IPS DF 6.9 (cell line): ENCODE data around the gene ZNF485.

ENCODE experiments used
- DNase-seq: peaks from one replicate; pipeline ENCODE4 v3.0.0-alpha.2; 2013; ENCODE audit warnings: low read depth, low spot score
- H3K27ac ChIP-seq: one replicate; pipeline ENCODE4 v1.5.1; 2013; ENCODE audit warnings: low read length, control low read depth
- H3K27me3 ChIP-seq: 2 replicates; pipeline ENCODE4 v1.6.1; 2013; ENCODE audit warnings: mild to moderate bottlenecking, low read length; ENCODE audit not compliant: control insufficient read depth, insufficient read depth
- H3K36me3 ChIP-seq: 2 replicates; pipeline ENCODE4 v1.6.1; 2013; ENCODE audit warnings: low read length; ENCODE audit not compliant: control insufficient read depth, insufficient read depth
- H3K4me1 ChIP-seq: 2 replicates; pipeline ENCODE4 v1.6.1; 2013; ENCODE audit warnings: low read length; ENCODE audit not compliant: control insufficient read depth, insufficient read depth
- H3K4me3 ChIP-seq: 2 replicates; pipeline ENCODE4 v1.5.1; 2013; ENCODE audit warnings: mild to moderate bottlenecking, low read length
- H3K9me3 ChIP-seq: 2 replicates; pipeline ENCODE4 v1.6.1; 2013; ENCODE audit warnings: low read length, inconsistent platforms; ENCODE audit not compliant: control insufficient read depth, insufficient read depth
- WGBS: extraction: QIAGEN DNeasy Blood & Tissue Kit; methylation state at CpG from one replicate; pipeline ENCODE4 v1.1.7; 2013; ENCODE audit warnings: mixed read lengths, missing lambda C conversion rate; ENCODE audit not compliant: insufficient read length, insufficient coverage; 5-methylcytosine and 5-hydroxymethylcytosine counted together

The ZNF485 gene

GRCh38 chr10:43606323-43607198 is at the start of gene ZNF485:
Gene ZNF485, plus strand, starts transcription at chr10:43606438. Its CDS starts 613 bp downstream, at chr10:43607051.
- H3K9me3 ChIP-seq = peaks cover 2% of the 10 kb centered on the region
- peak within 1 kb of the TSS; percentile 67 for H3K4me3 ChIP-seq
- DNase-seq = peak; percentile 64
- no peaks in the 10 kb centered on the region for H3K36me3 ChIP-seq
- no peak within 1 kb of the TSS for H3K27ac ChIP-seq
- WGBS = no CpG with 5 or more reads among the region's 58 CpGs
- H3K27me3 ChIP-seq = no peaks in the 10 kb centered on the region
- no peaks in the 10 kb centered on the region; the same call in 1 of the 2 replicates for H3K4me1 ChIP-seq

- H3K9me3 ChIP-seq = peaks cover 7% of the 10 kb centered on the region
- no CpG with 5 or more reads among the region's 4 CpGs for WGBS
- DNase-seq = no peak
These were observed 49.0 kb upstream of the ZNF485 start for GRCh38 chr10:43557214-43557613.

GRCh38 chr10:43569681-43570080 is 36.6 kb upstream of the ZNF485 start:
- H3K27me3 ChIP-seq = no peaks in the 10 kb centered on the region
- no peaks in the 10 kb centered on the region; the same call in 1 of the 2 replicates for H3K36me3 ChIP-seq
- H3K27ac ChIP-seq = no peak overlapping the region
- no peaks in the 10 kb centered on the region for H3K9me3 ChIP-seq
- no peak overlapping the region for H3K4me3 ChIP-seq
- no peak for DNase-seq
- no peaks in the 10 kb centered on the region for H3K4me1 ChIP-seq

More at GRCh38 chr10:43557214-43557613, 49.0 kb upstream of the ZNF485 start:
- H3K36me3 ChIP-seq = peaks cover 23% of the 10 kb centered on the region
- no peak overlapping the region for H3K4me3 ChIP-seq
- no peak overlapping the region for H3K27ac ChIP-seq
- H3K27me3 ChIP-seq = no peaks in the 10 kb centered on the region
- H3K4me1 ChIP-seq = no peaks in the 10 kb centered on the region

- H3K4me1 ChIP-seq = no peaks in the 10 kb centered on the region
- H3K9me3 ChIP-seq = no peaks in the 10 kb centered on the region
- no peak overlapping the region for H3K27ac ChIP-seq
- no CpG with 5 or more reads among the region's 1 CpG for WGBS
- H3K4me3 ChIP-seq = no peak overlapping the region
- DNase-seq = no peak
- peaks cover 2% of the 10 kb centered on the region; the same call in 1 of the 2 replicates for H3K27me3 ChIP-seq
- H3K36me3 ChIP-seq = no peaks in the 10 kb centered on the region; the same call in 1 of the 2 replicates
These were observed 35.3 kb upstream of the ZNF485 start for GRCh38 chr10:43570971-43571370.

GRCh38 chr10:43573250-43574000 is 32.8 kb upstream of the ZNF485 start:
- Histone ChIP-seq H3K27ac (no peak overlapping the region), H3K36me3 (no peaks in the 10 kb centered on the region), H3K27me3 (peaks cover 2% of the 10 kb centered on the region; the same call in 1 of the 2 replicates), H3K4me1 (no peaks in the 10 kb centered on the region), H3K9me3 (no peaks in the 10 kb centered on the region), H3K4me3 (peak overlapping the region; percentile 76; the same call in 1 of the 2 replicates)
- no peak for DNase-seq
- no CpG with 5 or more reads among the region's 14 CpGs for WGBS

- Histone ChIP-seq H3K27ac (no peak within 1 kb of the TSS), H3K4me1 (no peaks in the 10 kb centered on the region), H3K27me3 (peaks cover 2% of the 10 kb centered on the region; the same call in 1 of the 2 replicates), H3K9me3 (no peaks in the 10 kb centered on the region), H3K36me3 (no peaks in the 10 kb centered on the region), H3K4me3 (peak within 1 kb of the TSS; percentile 76; the same call in 1 of the 2 replicates)
- no CpG with 5 or more reads among the region's 78 CpGs for WGBS
- peak; percentile 70 for DNase-seq
These were observed 32.0 kb upstream of the ZNF485 start, which contains the start of gene ZNF239 for GRCh38 chr10:43574001-43574892. Gene ZNF239, minus strand, starts transcription at chr10:43574616. Its CDS starts 16,537 bp downstream, at chr10:43558079.

GRCh38 chr10:43574906-43575305 is 31.3 kb upstream of the ZNF485 start:
- no peaks in the 10 kb centered on the region for H3K9me3 ChIP-seq
- no peaks in the 10 kb centered on the region for H3K4me1 ChIP-seq
- no peak overlapping the region for H3K4me3 ChIP-seq
- WGBS = 100% methylated on average over 5 of the region's 8 CpGs
- peaks cover 2% of the 10 kb centered on the region; the same call in 1 of the 2 replicates for H3K27me3 ChIP-seq
- DNase-seq = no peak
- H3K27ac ChIP-seq = no peak overlapping the region
- no peaks in the 10 kb centered on the region for H3K36me3 ChIP-seq

- H3K36me3 ChIP-seq = no peaks in the 10 kb centered on the region
- H3K9me3 ChIP-seq = no peaks in the 10 kb centered on the region
- H3K4me3 ChIP-seq = no peak overlapping the region
- no CpG with 5 or more reads among the region's 5 CpGs for WGBS
- no peaks in the 10 kb centered on the region for H3K4me1 ChIP-seq
- H3K27ac ChIP-seq = no peak overlapping the region
- peaks cover 2% of the 10 kb centered on the region; the same call in 1 of the 2 replicates for H3K27me3 ChIP-seq
- no peak for DNase-seq
These were observed 30.2 kb upstream of the ZNF485 start for GRCh38 chr10:43576062-43576461.

GRCh38 chr10:43576580-43576979 is 29.7 kb upstream of the ZNF485 start:
- no peaks in the 10 kb centered on the region for H3K4me1 ChIP-seq
- H3K36me3 ChIP-seq = no peaks in the 10 kb centered on the region
- no peak overlapping the region for H3K4me3 ChIP-seq
- no peak for DNase-seq
- no peaks in the 10 kb centered on the region for H3K9me3 ChIP-seq
- H3K27ac ChIP-seq = no peak overlapping the region
- H3K27me3 ChIP-seq = peaks cover 2% of the 10 kb centered on the region; the same call in 1 of the 2 replicates
- no CpG with 5 or more reads among the region's 5 CpGs for WGBS
